CD4-positive, CD25-positive, alpha-beta regulatory T cell (primary cell): ENCODE measurements around the gene PDE5A. TPM values are rescaled to one million over a fixed set of nuclear protein-coding genes. Genes with fewer than 3 reads are reported as not detected.
A peak's percentile ranks its signal among the peaks of the same experiment; 100 is the strongest.
"Not testable (repeated sequence)": the region's sequence is repeated elsewhere in the genome, so short reads cannot be mapped to it uniquely, and the experiment has no call there.

Experiments
- ATAC-seq, 2 donors: fragments of 150-1000 bp; cut with Tn5 transposase; one replicate each; pipeline ENCODE4 v1.10.0; 2021; ENCODE audit warnings: low read depth in 2 of 2, moderate number of reproducible peaks in 2 of 2, moderate library complexity in 1 of 2
- DNase-seq, 3 donors: peaks; one replicate each; pipeline versions ENCODE4 v3.0.0 to v3.0.0-alpha.2; 2012 to 2022; ENCODE audit warnings: mixed read lengths in 1 of 3
- H3K27ac ChIP-seq: one replicate; pipeline ENCODE4 v1.7.0; 2013; ENCODE audit warnings: mild to moderate bottlenecking, low read length; ENCODE audit not compliant: insufficient read depth, poor library complexity, severe bottlenecking
- H3K27me3 ChIP-seq: one replicate; pipeline ENCODE4 v1.7.0; 2013; ENCODE audit warnings: low read length; ENCODE audit not compliant: control insufficient read depth, insufficient read depth
- H3K36me3 ChIP-seq: one replicate; pipeline ENCODE4 v1.7.0; 2013; ENCODE audit warnings: mild to moderate bottlenecking, low read length, moderate library complexity; ENCODE audit not compliant: control insufficient read depth, insufficient read depth
- H3K4me1 ChIP-seq: 2 replicates; pipeline ENCODE4 v1.7.0; 2013; ENCODE audit warnings: mild to moderate bottlenecking, low read length; ENCODE audit not compliant: insufficient read depth, control insufficient read depth, poor library complexity, severe bottlenecking
- H3K4me3 ChIP-seq: one replicate; pipeline ENCODE4 v1.7.0; 2013; ENCODE audit warnings: low read depth, mild to moderate bottlenecking, low read length, moderate library complexity
- H3K9me3 ChIP-seq, 2 experiments: 1 replicate in 1 of 2; 2 replicates in 1 of 2; pipeline ENCODE4 v1.7.0; 2013; ENCODE audit warnings: low read length in 2 of 2, mild to moderate bottlenecking in 1 of 2, moderate library complexity in 1 of 2; ENCODE audit not compliant: control insufficient read depth in 2 of 2
- H3K27ac Mint-ChIP-seq, 3 donors: one replicate each; pipeline ENCODE4 v1.8.0; 2020 to 2022; ENCODE audit warnings: mild to moderate bottlenecking in 3 of 3, mixed read lengths in 3 of 3, moderate library complexity in 2 of 3
- H3K27me3 Mint-ChIP-seq: one replicate; pipeline ENCODE4 v1.8.0; 2022; ENCODE audit warnings: mild to moderate bottlenecking, mixed read lengths
- H3K36me3 Mint-ChIP-seq: one replicate; pipeline ENCODE4 v1.8.0; 2020; ENCODE audit warnings: mixed read lengths
- H3K4me1 Mint-ChIP-seq, 4 donors: one replicate each; pipeline ENCODE4 v1.8.0; 2020 to 2022; ENCODE audit warnings: mixed read lengths in 4 of 4, mild to moderate bottlenecking in 1 of 4
- H3K4me3 Mint-ChIP-seq, 4 donors: one replicate each; pipeline ENCODE4 v1.8.0; 2020 to 2022; ENCODE audit warnings: mild to moderate bottlenecking in 4 of 4, mixed read lengths in 4 of 4, moderate library complexity in 3 of 4
- H3K9me3 Mint-ChIP-seq, 7 donors: one replicate each; pipeline ENCODE4 v1.8.0; 2020 to 2022; ENCODE audit warnings: mixed read lengths in 7 of 7, mild to moderate bottlenecking in 3 of 7, moderate library complexity in 2 of 7
- polyA plus RNA-seq, 4 donors: library from polyadenylated mRNA; unstranded; fragments of 300-500 nt; fragmentation: Illumina TruSeq; gene quantifications; one replicate each; pipeline ENCODE4 v1.2.3, GENCODE V29; 2021
- total RNA-seq: library from RNA; stranded (reverse); gene quantifications from one replicate; pipeline ENCODE4 v1.2.3, GENCODE V29; 2022

The PDE5A gene
- total and polyA plus RNA-seq, 5 donors from 2014 or later: 0.63 to 4.9 (median 1.3) TPM

DNA sequence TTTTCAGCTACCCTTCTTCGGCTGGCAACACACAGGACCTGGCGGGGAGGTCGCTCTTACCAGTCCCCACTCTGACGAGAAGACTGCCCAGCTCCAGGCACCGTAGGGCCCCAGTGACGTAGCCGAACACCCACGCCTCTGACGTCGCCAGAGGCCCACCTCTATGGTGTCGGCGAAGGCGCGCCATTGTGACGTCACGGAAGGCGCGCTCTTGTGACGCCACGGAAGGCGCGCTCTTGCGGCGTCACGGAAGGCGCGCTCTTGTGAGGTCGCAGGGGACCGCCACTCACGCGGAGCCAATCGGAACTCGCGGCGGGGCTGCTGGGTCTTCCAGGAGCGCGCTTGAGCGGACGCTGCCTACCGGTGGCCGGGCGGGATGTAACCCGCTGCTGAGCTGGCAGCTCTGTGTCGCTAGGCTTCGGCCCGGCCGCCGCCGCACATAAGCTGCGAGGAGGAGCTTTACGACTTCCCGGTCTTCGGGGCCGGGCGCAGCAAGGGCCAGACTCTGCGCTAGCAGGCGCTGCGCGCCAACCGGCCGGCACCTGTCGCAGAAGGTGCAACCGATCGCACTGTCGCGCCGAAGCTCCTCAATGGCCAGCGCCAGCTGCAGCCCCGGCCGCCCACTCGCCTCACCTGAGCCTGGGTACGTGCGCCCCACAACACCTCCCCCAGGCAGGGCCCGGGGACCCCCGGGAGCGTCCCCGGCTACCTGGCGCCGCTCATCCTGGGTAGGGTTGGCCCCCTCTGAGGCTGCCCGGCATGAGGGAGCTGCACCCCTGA, 173.9 kb downstream of the PDE5A start:
- not testable (repeated sequence) for H3K36me3 Mint-ChIP-seq, H3K4me1 ChIP-seq, H3K27me3 Mint-ChIP-seq, H3K27me3 ChIP-seq, H3K36me3 ChIP-seq, H3K9me3 Mint-ChIP-seq, H3K9me3 ChIP-seq
- ATAC-seq (peak; percentile 99), DNase-seq (peak; percentile 93 to 98 (median 93))
- Mint-ChIP-seq H3K4me1 (peaks cover 0 to 16% (median 6%) of the 10 kb centered on the region in 4 donors), H3K4me3 (peak overlapping the region; percentile 93 to 98 (median 96)), H3K27ac (peak overlapping the region; percentile 98 to 100 (median 100))
- Histone ChIP-seq H3K4me3 (peak overlapping the region; percentile 69), H3K27ac (peak overlapping the region; percentile 91)

DNA sequence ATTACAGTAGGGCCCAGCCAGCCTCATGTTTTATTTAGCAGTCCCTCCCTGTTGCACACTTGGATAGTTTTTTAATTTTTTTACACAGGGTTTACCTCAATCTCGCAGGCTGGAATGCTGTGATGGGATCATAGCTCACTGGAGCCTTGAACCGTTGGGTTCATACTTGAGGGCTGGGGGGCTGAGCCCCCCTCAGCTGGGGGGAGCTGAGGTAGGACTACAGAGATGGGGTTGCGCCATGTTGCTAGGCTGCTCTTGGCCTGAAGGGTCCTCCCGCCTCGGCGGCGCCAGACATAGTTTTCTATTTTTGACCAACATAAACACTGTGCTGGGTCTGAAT, 174.5 kb downstream of the PDE5A start:
- not testable (repeated sequence) for H3K27me3 Mint-ChIP-seq, H3K9me3 Mint-ChIP-seq, DNase-seq, H3K36me3 ChIP-seq, H3K9me3 ChIP-seq, H3K4me1 ChIP-seq, H3K27me3 ChIP-seq, H3K36me3 Mint-ChIP-seq
- H3K27ac ChIP-seq: peak overlapping the region; percentile 91
- H3K4me3 ChIP-seq: peak overlapping the region; percentile 69
- peak in 1 of 2 donors; percentile 4 for ATAC-seq
- Mint-ChIP-seq H3K4me3 (peak overlapping the region; percentile 93 to 98 (median 96)), H3K4me1 (peaks cover 0 to 15% (median 6%) of the 10 kb centered on the region in 4 donors), H3K27ac (peak overlapping the region; percentile 98 to 100 (median 100))

DNA sequence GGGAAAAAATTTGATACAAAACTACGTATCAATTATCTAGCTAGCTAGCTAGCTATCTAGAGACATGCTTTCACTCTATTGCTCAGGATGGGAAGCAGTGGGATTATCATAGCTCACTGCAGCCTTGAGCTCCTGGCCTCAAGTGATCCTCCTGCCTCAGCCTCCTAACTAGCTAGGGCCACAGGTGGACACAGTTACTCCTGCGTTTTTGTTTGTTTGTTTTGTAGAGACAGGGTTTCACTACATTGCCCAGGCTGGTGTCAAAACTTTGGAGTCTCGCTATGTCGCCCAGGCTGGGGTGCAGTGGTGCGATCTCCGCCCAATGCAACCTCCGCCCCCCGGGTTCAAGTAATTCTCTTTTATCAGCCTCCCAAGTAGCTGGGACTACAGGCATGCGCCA, 175.3 kb downstream of the PDE5A start:
- not testable (repeated sequence) for DNase-seq, H3K4me1 ChIP-seq, H3K9me3 ChIP-seq, H3K27ac ChIP-seq, H3K36me3 Mint-ChIP-seq, H3K27me3 Mint-ChIP-seq, H3K4me3 ChIP-seq, ATAC-seq, H3K36me3 ChIP-seq, H3K9me3 Mint-ChIP-seq, H3K27me3 ChIP-seq
- peak overlapping the region in 3 of 4 donors; percentile 77 to 82 (median 81) for H3K4me3 Mint-ChIP-seq
- peak overlapping the region in 1 of 3 donors; percentile 83 for H3K27ac Mint-ChIP-seq
- peaks cover 0 to 14% (median 6%) of the 10 kb centered on the region in 4 donors for H3K4me1 Mint-ChIP-seq

DNA sequence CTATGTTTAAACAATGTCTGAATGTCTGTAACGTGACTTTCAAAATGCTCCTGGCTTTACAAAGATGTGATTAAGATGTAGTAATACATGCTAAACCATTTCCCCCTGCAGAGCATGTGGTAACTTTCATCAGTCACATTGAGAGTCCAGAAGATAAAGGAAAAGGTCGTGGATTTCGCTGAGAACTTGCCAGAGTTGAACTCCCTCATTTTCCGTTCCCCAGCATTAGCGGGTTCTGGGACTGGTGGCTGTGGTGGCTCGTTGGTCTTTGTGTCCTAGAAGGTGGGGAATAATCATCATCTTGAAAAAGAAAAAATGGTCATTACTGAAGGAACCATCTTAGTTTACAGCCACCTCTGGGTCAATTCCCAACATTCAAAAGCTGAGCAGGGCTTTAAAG, 178.8 kb downstream of the PDE5A start:
- H3K4me1 Mint-ChIP-seq, H3K36me3 ChIP-seq, H3K4me3 ChIP-seq, H3K27ac ChIP-seq, H3K4me3 Mint-ChIP-seq, ATAC-seq, H3K9me3 ChIP-seq, DNase-seq, H3K27me3 Mint-ChIP-seq, H3K27me3 ChIP-seq, H3K4me1 ChIP-seq, H3K36me3 Mint-ChIP-seq, H3K9me3 Mint-ChIP-seq, H3K27ac Mint-ChIP-seq: not testable (repeated sequence)
